ENCODE measurements around the gene NRARP.

NRARP gene

DNA sequence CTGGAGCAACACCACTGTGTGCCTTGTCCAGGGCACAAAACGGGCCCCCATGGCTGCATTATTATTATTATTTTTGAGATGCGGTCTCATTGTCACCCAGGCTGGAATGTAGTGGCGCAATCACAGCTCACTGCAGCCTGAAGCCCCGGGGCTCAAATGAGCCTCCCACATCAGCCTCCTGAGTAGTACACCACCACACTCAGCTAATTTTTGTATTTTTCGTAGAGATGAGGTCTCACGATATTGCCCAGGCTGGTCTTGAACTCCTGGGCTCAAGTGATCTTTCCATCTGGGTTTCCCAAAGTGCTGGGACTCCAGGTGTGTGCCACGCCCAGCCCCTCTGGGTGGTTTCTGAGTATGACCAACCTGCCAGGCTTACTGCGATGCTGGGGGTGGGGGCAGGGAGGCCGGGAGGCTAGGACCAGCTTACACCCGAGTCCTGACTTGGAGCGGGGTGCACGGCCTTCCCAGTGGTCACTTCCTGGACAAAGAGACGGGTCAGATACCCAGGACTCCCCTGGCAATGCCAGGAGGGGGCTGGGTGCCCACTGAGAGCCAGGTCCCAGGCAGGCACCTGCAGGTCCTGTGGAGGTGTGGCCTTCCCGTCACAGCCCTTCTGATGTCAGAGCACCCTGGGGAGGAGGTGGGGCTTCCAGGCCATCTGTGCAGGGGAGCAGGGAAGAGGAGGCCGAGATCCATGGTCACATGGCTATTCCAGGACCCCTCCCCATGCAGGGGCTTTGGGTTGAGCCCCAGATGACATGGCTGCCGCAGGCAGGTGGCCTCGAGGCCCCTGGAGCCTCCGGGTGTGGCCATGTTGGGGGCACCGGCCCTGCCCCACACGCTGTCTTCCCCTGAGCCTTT, 8.3 kb upstream of the NRARP start:
- DNase-seq = peak; percentile 88

DNA sequence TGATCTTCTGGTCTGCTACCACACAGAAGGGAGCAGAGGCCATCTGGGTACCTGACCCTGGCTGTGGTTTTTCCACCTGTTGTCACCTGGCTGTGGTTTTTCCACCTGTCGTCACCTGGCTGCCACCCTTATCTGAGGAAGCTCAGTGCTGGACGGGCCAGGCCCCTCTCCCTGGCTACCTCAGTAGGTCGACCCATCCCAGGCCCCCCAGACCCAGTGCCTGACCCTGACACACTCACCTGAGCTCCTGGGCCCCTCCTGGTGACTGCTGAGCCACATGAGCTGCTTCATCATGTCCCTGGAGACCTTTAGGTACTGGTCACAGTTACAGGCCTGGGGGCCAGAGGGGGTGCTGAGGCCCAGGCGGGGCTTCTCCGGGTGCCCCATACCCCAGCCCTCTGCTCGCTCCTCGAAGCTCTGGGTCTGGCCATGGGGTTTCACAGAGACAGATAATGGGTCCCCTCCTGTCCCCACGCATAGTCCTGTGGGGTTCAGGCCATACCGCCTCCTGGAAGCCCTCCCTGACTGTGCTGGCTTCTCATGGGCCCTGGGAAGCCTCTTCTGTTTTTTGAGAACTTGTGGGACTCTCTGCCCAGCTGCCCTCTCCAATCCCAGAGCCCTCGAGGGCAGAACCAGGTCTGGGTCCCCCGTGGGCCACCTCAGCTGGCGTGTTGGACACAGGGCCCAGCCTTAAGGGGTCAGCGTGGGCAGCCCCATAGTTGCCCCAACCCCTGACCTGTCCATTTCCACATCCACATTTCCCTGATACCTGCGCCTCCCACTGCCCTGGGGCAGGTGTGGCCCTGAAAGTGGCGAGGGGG, 7.5 kb upstream of the NRARP start:
- no peak for DNase-seq

DNA sequence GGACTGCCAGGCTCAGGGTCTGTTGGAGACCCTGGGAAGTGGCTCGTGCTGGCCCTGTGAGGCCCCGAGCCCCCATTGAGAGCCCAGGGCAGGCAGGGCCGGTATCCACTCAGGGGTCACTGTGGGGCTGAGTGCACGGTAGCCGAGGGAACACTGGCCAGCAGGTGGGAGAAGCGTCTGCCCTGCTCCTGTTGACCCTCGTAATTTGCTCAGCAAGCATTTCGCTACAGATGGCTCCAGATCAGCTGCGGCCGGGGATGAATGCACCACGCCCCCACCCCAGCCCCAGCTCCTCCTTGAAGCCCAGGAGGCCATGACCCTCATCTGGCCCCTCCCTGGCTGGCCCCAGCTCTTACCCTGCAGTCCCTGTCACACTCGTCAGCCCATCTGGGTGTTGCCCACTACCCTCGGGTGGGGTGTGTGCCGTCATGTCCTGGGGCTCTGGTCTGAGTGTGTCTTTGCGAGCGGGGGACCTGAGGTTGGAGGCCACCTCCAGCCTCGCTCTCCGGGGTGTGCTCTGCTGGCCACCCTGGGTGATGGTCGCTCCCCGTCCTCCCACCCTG, 6.1 kb upstream of the NRARP start:
- no peak for DNase-seq

DNA sequence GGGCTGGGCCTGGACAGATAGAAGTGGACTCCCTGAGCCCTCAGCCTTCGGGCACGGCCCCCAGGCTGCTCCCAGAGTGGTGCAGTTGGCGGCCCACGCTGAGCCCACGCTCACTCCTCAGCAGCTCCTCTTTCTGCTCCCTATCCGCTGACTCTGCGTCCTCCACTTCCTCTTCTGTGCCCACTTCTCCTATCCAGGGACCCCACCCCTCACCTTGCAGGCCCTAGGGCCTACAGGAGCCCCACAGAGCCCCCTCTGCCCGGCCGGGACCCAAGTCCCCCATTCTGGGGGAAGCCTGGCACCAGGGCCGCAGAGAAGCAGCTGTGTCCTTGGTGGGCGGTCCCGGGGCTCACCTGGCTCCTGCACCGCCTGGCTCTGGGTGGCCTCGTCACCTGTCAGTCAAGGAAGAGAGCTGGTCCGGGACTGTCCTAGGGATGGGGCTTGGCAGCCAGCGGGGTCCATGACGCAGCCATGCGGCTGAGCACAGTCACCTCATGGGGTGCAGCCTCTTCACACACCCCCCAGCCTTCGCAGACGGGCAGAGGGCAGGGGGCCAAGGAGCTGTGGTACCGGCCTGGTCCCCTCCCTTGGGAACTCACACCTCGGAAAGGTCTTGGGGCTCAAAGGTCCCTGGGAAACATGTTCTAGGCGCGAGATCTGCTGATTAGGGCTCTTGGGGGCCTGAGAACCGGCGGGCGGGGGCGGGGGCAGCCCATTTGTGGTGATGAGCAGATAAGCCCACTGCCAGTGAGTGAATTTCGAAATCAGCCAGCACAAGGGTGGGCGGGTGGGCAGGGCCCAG, 5.4 kb upstream of the NRARP start:
- no peak for DNase-seq

DNA sequence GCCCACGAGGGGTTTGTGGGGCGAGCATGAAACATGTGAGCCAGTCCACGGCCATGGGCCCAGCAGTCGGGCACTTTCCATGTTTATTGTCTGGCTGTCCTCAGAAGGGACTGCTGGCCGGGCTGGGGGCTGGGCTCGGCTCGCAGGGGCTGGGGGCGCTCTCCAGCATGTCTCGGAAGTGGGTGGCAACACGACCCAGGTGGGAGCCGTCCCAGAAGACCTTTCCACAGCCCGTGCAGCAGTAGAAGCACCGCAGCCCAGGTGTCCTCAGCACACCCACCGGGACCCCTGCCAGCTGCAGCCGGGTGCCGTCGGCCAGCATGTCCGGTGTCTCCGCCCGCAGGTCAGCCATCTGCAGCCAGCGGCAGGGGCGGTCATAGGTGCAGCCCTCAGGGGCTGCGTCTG, 4.8 kb upstream of the NRARP start:
- DNase-seq = no peak

DNA sequence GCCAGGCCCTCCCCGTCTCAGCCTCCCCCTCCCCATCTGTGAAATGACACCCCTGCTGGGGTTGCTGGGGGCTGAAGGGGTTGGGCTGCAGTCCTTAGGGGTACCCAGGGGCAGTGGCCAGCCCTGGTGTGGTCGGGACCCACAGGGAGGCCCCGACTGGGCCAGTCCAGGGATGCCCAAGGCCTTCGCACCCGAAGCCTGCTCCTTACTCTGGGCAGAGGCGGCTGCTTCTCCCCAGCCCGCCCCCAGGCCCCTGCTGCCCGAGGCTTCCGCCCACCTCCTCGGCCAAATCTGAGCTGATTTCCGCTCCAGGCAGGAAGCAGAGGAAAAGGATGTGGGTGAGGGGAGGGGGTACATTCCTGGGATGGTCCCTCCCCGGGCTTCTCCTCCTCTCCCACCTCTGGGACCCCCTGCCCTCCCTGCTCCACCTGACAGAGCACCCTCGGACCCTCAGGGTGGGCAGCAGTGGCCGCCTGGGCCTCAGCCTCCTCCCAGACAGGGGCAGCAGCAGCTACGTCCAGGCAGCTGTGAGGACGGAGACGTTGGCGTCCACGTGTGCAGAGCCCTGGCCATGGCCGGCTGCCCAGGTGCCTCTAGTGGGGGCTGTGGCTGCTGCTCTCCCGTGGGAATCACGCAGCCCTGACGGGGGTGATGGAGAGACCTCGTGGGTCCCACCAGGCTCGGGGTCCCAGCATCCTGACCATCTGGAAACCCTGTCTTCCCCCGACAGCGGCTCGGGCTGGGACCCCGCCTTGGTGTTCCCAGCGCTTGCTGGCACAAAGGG, 4.2 kb upstream of the NRARP start:
- DNase-seq = no peak

DNA sequence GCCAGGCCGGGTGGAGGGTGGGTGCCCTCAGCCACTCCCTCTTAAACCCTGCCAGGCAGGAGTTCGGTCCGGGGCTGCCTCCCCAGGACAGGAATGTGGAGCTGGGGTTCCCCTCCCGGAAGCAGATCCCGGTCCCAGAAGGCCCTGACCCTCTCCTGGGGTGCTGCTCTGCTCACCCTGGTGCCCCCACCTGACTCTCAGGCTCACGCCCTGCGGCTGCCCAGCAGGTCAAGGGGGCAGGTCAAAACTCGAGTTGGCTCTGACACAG, 3.7 kb upstream of the NRARP start:
- DNase-seq = no peak

DNA sequence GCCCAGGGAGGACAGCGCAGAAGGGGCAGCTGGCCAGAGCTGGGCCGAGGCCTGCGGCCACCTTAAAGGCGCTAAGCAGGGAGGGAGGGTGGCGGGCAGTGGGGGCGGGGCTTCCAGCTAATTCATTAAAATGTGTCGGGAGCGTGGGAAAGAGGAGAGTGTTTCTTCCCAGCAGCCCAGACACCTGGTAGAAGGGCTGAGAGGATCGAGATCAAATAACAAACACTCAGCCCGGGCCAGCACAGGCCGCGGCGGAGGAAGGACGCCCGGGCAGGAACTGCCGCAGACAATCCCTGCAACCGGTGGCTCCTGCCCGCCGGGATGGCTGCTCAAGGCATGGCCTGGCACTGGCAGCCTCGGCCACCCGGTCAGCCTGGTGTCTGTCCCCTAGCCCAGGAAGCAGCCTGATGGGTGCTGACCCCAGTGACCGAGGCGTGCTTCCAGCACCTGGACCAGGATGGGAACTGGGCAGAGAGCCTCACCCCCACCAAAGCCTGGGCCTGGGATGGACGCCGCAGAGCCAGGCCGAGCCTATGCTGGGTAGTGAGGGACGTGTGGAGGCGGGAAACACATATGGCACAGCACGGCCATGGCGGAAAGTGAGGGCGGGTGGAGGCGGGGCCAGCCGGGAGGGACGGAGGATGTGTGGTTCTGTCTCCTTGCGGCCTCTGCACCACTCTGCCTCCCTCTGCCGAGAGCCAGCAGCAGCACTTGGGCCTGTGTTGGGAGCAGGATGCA, 3.2 kb upstream of the NRARP start:
- peak; percentile 82 for DNase-seq

DNA sequence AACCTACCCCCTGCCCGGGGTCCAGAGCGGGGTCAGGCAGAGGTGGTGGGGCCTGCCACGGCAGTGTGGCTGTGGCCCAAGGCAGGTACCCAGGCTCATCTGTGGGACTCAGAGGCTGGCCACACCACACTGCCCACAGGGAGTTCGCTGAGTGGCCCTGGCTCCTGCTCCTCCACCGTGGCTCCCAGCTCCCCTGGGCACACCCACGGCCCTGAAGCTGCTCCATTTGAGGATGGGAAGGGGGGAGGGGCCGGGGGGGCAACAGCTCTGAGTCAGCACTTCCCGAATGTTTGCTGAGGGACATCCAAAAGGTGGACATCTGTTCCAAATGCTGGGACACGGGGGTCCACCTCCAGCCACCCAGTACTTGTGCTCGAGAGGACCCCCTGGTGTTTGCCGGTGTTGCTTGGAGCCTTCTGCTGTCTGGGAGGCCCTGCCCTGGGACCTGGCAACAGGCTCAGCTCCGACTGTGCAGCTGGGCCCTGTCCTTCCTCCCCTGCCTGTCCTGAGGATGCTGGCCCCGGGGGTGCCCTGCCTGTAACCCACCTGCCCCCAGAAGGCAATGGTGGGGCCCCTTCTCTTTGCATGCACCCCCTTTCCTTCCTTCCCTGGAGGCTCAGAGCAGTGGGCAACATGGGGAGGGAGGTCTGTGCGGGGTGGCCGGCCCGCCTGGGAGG, 2.5 kb upstream of the NRARP start:
- no peak for DNase-seq

DNA sequence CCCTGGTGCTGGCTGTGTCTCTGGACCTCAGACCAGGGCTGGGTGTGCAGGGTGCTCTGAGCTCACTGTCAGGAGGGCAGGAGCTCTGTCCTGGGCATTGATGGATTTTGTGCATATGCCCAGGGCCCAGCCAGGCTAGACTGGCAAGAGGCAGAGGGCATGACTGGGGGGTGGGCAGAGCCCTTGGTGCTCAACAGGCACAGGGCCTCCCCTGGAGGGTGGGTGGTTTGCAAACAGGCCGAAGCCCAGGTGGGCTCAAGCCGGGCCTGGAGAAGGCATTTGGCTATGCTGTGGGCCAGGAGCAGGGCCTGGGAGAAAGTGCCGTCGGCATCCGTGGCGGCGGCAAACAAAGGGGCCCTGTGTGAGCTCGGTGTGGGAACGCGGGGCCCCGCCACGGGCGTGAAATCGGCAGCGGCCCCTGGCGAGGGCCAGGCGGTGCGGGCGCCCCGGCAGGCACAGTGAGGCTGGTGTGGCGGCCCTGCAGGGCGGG, 1.9 kb upstream of the NRARP start:
- no peak for DNase-seq

DNA sequence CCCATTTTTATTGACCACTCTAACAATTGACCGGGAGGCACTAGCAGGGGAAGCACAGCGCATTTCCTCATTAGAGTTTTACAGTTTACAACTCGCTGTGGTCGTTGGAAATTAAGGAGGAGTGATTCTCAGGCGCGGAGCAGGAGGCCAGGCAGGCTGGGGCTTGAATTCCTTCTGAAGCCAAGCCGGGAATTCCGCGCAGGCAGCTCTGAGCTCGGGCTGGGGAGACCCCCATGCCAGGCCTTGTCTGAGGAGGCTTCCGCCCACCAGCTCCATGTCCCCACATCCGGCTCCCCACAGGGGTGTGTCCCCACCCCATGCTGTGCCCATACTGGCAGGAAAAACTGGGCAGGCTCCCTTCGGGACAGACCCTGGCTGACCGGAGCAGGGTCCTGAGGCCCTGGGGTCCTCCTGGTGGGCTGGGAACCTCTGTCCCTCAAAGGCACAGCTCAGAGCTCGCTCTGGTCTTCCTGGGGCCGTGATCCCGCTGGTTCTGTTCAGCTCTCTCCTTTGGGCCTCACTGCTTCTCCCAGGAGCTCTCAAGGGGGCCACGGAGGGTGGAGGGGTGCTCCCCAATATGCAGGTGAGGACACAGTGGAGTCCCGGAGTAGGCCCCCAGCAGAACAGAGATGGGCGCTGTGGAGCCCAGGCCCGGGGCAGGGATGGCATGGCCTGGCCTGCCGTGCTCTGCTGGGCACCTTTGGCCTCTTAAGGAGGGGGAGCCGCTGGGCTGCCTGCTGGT, 1.3 kb upstream of the NRARP start:
- DNase-seq = no peak

DNA sequence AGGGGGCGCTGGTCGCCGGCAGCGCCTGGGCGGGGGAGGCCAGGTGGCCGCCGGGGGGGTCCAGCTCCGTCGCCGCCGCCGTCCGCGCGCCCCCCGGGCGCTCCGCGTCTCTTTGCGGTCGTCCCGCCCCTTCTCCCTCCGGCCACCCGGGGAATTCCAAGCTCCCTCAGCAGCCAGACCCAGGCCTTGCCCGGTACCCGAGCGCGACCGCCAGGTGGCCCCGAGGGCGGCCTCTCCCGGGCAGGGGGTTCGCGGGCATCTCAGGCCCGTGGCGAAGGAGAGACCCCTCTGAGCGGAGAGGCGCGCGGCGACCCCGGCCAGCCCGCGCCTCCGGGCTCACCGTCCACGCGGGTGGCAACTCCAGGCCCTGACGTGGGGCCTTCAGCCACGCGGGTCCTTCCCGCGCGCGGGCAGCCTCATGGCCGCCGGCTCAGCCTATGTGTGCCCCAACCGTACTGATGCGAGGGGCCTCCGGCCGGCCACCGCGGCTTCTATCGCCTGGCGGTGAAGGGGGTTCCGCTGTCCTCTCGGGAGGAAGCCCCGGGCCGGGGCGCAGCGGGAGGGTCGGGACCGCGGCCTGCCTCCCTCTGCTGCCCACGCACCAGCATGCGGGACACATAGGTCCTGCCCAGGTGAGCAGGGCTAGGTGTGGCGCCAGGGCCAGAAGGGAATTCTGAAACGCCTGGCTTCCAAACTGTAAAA, 529 bp upstream of the NRARP start:
- DNase-seq = no peak

DNA sequence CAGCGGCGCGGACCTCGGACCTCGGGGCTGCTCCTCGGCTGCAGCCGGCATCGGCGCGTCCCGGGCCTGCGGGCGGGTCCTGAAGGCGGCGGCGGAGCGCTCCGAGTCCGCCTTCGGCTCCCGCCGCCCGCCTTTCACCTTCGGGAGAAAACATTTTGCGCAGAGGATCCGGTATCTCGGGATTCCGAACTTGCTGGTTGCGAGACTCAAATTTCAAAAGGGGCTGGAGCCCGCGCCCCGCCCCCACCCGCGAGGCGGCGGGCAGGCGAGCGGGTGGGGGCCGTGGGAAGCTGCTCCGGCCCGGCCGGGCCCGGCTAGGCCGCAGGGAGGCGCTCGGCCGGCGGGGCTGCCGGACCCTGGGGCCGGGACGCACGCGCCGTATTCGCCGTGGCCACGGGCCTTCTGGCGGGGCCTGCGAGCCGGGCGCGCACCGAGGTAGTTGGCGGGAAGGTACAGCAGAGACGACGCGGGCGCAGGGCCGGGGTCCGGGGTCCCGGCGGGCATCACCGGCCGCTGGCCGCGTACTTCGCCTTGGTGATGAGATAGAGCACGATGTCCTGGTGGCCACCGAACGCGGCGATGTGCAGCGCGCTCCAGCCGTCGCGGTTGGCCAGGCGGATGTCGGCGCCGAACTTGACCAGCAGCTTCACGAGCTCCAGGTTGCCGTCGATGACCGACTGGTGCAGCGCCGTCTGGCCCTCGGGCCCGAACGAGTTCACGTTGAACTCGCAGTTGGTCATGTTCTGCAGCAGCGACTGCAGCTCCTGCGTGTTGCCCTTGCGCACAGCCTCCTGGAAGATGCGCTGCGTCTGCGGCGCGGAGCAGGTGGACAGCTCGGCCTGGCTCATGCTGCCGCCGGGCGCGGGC, 757 bp downstream of the NRARP start:
- DNase-seq = peak; percentile 60

DNA sequence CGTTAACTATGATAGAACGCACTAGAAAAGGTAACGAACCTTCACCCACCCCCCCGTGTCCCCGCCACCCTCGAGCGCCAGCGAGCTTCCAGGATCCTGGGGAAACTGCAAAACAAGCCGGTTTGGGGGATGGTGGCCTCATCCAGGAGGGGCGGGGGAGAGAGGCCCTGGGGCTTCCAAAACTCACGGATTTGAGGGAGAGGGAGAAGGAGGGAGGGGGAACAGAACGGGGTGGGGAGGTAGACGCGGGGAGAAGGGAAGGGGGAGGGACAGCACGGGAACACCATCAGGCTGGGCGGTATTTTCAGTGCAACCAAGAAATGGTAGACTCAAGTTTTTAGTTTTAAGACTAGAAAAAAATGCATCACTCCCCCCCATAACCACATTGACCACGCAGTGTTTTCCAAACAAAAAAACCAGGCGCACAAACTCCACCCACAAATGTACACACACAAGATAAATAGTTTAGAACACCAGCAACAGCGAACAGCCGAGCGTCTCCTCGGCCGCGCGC, 1.4 kb downstream of the NRARP start:
- peak; percentile 35 for DNase-seq

DNA sequence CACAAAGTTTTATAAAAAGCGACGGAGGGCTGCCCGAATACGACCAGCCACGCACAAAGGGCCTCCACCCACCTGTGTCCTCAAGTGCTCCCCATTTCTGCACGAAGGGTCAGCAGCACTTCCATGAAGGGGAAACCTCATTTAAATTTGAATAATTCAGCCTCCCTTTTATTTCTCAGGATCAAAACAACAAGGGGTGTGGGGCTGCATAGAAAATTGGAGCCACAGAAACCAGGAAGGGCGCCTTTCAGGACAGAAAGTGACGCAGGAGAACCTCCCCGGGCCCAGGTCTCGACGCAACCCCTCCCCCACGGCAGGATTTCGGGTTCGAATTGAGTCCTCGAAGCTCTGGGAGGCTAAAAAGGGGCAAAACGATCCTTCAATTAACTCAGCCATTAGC, 2.1 kb downstream of the NRARP start:
- DNase-seq = no peak

DNA sequence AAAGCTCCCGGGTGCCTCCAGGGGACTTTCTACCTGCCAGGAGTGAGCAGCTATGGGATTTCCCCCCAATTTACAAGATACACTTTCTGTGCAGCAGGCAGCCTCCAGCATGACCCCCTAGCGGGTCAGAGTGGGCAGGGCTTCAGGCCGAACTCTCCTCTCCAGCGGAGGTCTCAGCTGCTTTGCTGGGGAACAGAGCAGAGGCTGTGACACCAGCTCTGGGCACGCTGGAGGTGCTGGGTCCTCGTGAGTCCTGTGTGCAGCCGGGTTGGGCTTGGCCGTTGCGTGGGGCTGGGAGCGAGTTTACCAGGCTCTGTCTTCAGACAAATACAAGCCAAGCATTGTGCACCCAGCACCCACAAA, 2.9 kb downstream of the NRARP start:
- no peak for DNase-seq

DNA sequence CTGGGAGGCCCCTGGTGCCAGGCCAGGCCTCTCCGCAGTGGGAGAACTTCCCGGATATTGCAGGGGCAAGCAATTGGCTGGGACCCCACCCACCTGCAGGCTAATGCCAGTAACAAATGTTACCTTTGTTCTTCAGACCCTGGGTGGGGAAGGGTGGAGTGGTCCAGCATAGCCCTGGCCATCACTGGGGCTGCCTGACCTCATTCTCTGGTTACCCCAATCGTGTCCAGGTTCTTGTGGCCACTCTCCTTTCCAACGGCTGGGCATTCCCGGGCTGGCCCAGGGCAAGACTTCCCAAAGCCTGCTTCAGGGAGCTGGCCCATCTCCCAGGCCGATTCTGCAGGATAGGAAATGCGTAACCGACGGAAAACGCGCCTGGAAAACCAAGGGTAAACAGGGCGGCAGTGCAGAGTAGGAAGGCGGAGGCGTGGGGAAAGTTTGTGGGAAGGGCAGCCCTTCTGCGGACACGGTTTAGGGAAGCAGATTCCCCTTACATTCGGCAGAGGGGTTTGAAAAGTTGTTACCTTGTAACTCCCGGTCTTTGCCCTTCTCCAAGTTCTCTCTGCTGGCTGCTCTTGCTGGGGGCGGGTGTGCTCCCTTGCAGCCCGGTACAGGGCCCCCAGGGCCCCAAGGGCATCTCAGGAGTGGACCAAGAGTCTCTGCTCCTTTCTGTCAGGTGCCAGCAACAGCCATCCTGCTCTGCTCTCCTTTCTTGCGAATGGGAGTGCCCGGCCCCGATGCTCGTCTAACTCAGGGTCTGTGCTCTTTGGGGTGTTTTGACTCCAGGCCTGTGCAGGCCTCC, 3.5 kb downstream of the NRARP start:
- DNase-seq = no peak

DNA sequence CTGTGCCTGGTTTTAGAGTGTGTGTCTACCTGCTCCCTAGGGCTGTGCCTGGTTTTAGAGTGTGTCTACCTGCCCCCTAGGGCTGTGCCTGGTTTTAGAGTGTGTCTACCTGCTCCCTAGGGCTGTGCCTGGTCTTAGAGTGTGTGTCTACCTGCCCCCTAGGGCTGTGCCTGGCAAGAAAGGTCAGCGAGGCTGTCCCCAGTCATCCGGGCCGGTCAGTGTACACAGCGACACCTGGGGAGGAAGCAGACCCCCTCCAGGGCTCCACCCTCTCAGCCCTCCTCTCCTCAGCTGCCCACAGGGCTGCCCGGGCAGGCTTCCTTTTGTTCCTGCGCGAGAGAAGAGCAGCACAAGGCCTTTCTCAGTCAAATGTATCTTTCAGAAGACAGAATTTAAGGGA, 4.1 kb downstream of the NRARP start:
- no peak for DNase-seq
